SU-DHL-6 (cell line): Measurements from ENCODE around the gene LTBP1.
A peak's percentile ranks its signal among the peaks of the same experiment; 100 is the strongest.

ENCODE experiments used
- H2AFZ ChIP-seq: fragments of 200-600 bp; sonication (generic); 2 replicates; pipeline ENCODE4 v1.6.1; 2014; ENCODE audit warnings: low read depth, mild to moderate bottlenecking, moderate library complexity, mixed read lengths, antibody characterized with exemption, low read length; ENCODE audit not compliant: severe bottlenecking
- H3F3A ChIP-seq: fragments of 200-600 bp; shearing (Covaris generic); 2 replicates; pipeline ENCODE4 v1.6.0; 2016; ENCODE audit warnings: antibody characterized with exemption, mild to moderate bottlenecking; ENCODE audit not compliant: insufficient read depth
- H3K27ac ChIP-seq: fragments of 200-600 bp; sonication (generic); 2 replicates; pipeline ENCODE4 v1.5.1; 2016; ENCODE audit warnings: low read depth, mild to moderate bottlenecking, low read length, moderate library complexity, mixed read lengths
- H3K27me3 ChIP-seq: fragments of 200-600 bp; sonication (generic), shearing (Covaris generic); 2 replicates; pipeline ENCODE4 v1.6.0; 2014; ENCODE audit warnings: mild to moderate bottlenecking, low read length
- H3K36me3 ChIP-seq: fragments of 200-600 bp; sonication (generic); 2 replicates; pipeline ENCODE4 v1.6.1; 2014; ENCODE audit warnings: mild to moderate bottlenecking, low read length, mixed read lengths
- H3K4me2 ChIP-seq: fragments of 300-600, 200-600 bp; shearing (Covaris generic), sonication (generic); 2 replicates; pipeline ENCODE4 v1.6.0; 2014; ENCODE audit warnings: low read length, low read depth, mild to moderate bottlenecking; ENCODE audit not compliant: poor library complexity, severe bottlenecking
- H3K4me3 ChIP-seq: fragments of 200-600 bp; sonication (generic); 2 replicates; pipeline ENCODE4 v1.5.1; 2014; ENCODE audit warnings: antibody characterized with exemption, low read length, mild to moderate bottlenecking, mixed read lengths; ENCODE audit not compliant: insufficient read depth, poor library complexity, severe bottlenecking
- H3K79me2 ChIP-seq: fragments of 200-600 bp; sonication (generic); 2 replicates; pipeline ENCODE4 v1.6.1; 2014; ENCODE audit warnings: mild to moderate bottlenecking, low read length, moderate library complexity; ENCODE audit not compliant: insufficient read depth
- H3K9ac ChIP-seq: fragments of 200-600 bp; sonication (generic); 2 replicates; pipeline ENCODE4 v1.7.0; 2014; ENCODE audit warnings: mild to moderate bottlenecking, low read length
- H3K9me2 ChIP-seq: fragments of 200-600 bp; sonication (generic); replicated peaks from 2 replicates; pipeline ENCODE4 v1.6.1; 2014; ENCODE audit warnings: low read length; ENCODE audit not compliant: insufficient read depth
- H3K9me3 ChIP-seq: fragments of 200-600 bp; sonication (generic); 2 replicates; pipeline ENCODE4 v1.6.1; 2014; ENCODE audit warnings: low read length, mixed read lengths; ENCODE audit not compliant: insufficient read depth
- H4K20me1 ChIP-seq: fragments of 200-600 bp; sonication (generic); 2 replicates; pipeline ENCODE4 v1.6.1; 2014; ENCODE audit warnings: low read depth, mild to moderate bottlenecking, antibody characterized with exemption, low read length, moderate library complexity, mixed read lengths
- EZH2phosphoT487 ChIP-seq: fragments of 200-600 bp; sonication (generic), shearing (Covaris generic); conservative IDR thresholded peaks from 2 replicates; pipeline ENCODE4 v1.6.1; 2018; ENCODE audit warnings: mild to moderate bottlenecking, antibody characterized with exemption, low read length, moderate library complexity, mixed read lengths
- TF ChIP-seq, protein P1 (sequence below): fragments of 200-600 bp; sonication (generic); IDR thresholded peaks from one replicate; pipeline ENCODE4 v1.5.1; 2017; ENCODE audit warnings: antibody characterized with exemption, mild to moderate bottlenecking, low read length, moderate library complexity; ENCODE audit not compliant: insufficient read depth, poor library complexity, severe bottlenecking

LTBP1 gene

GRCh38 chr2:33038230-33038629 lies 91.5 kb downstream of the LTBP1 start:
- Histone ChIP-seq H3K9me2 (no peaks in the 10 kb centered on the region), H3K79me2 (peaks cover 85% of the 10 kb centered on the region), H3K36me3 (peaks cover 33% of the 10 kb centered on the region), H3K4me3 (no peak overlapping the region), H3K9ac (no peak overlapping the region), H2AFZ (no peak overlapping the region), H3K27ac (no peak overlapping the region), H3F3A (peaks cover 18% of the 10 kb centered on the region), H4K20me1 (no peaks in the 10 kb centered on the region), H3K27me3 (no peaks in the 10 kb centered on the region), H3K9me3 (no peaks in the 10 kb centered on the region), H3K4me2 (no peak overlapping the region)
- TF ChIP-seq, protein P1, sequence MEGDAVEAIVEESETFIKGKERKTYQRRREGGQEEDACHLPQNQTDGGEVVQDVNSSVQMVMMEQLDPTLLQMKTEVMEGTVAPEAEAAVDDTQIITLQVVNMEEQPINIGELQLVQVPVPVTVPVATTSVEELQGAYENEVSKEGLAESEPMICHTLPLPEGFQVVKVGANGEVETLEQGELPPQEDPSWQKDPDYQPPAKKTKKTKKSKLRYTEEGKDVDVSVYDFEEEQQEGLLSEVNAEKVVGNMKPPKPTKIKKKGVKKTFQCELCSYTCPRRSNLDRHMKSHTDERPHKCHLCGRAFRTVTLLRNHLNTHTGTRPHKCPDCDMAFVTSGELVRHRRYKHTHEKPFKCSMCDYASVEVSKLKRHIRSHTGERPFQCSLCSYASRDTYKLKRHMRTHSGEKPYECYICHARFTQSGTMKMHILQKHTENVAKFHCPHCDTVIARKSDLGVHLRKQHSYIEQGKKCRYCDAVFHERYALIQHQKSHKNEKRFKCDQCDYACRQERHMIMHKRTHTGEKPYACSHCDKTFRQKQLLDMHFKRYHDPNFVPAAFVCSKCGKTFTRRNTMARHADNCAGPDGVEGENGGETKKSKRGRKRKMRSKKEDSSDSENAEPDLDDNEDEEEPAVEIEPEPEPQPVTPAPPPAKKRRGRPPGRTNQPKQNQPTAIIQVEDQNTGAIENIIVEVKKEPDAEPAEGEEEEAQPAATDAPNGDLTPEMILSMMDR: no peak
- TF ChIP-seq EZH2phosphoT487: no peak

- Histone ChIP-seq H3K79me2 (peaks cover 87% of the 10 kb centered on the region), H3K9ac (no peak overlapping the region), H3K27ac (peak overlapping the region; percentile 7; the same call in 1 of the 2 replicates), H3K27me3 (no peaks in the 10 kb centered on the region), H3K4me3 (no peak overlapping the region), H3F3A (peaks cover 20% of the 10 kb centered on the region), H3K36me3 (peaks cover 32% of the 10 kb centered on the region), H3K4me2 (no peak overlapping the region), H3K9me2 (no peaks in the 10 kb centered on the region), H2AFZ (no peak overlapping the region), H3K9me3 (no peaks in the 10 kb centered on the region), H4K20me1 (no peaks in the 10 kb centered on the region)
- no peak for TF ChIP-seq EZH2phosphoT487
- TF ChIP-seq, protein P1: no peak
Measured at GRCh38 chr2:33038799-33039198, 92.0 kb downstream of the LTBP1 start.

GRCh38 chr2:33040541-33040940 lies 93.8 kb downstream of the LTBP1 start:
- no peaks in the 10 kb centered on the region for H4K20me1 ChIP-seq
- H3K27me3 ChIP-seq: no peaks in the 10 kb centered on the region
- H3K9ac ChIP-seq: no peak overlapping the region
- no peak overlapping the region for H3K4me3 ChIP-seq
- TF ChIP-seq EZH2phosphoT487: no peak
- TF ChIP-seq, protein P1: no peak
- H3K9me2 ChIP-seq: no peaks in the 10 kb centered on the region
- no peak overlapping the region for H2AFZ ChIP-seq
- H3K36me3 ChIP-seq: peaks cover 24% of the 10 kb centered on the region
- H3K4me2 ChIP-seq: no peak overlapping the region
- H3K79me2 ChIP-seq: peaks cover 82% of the 10 kb centered on the region
- no peaks in the 10 kb centered on the region for H3K9me3 ChIP-seq
- H3F3A ChIP-seq: peaks cover 12% of the 10 kb centered on the region; the same call in 1 of the 2 replicates
- no peak overlapping the region for H3K27ac ChIP-seq
